ENCODE results near the gene ZNF839.
"Not testable (repeated sequence)": the region's sequence is repeated elsewhere in the genome, so short reads cannot be mapped to it uniquely, and the experiment has no call there.

The ZNF839 gene

GRCh38 chr14:102317564-102318248 is 1.8 kb upstream of the ZNF839 start:
- no peak for TF ChIP-seq JUND (IDR thresholded peaks at IDR 0.05; ENCODE audit: low read depth)
- DNase-seq (ENCODE audit: low read depth in 1 of 2, low spot score in 1 of 2), result peak; percentile 40 to 85
- in situ Hi-C loops (cut with HindIII; ENCODE audit: low pct_unique_long_range_greater_than_20kb, low sequenced_read_pairs), result no loop called here

- no peak for DNase-seq (ENCODE audit: low read depth in 1 of 2, low spot score in 1 of 2)
- no peak for TF ChIP-seq JUND (IDR thresholded peaks at IDR 0.05; ENCODE audit: low read depth)
- in situ Hi-C loops (cut with HindIII; ENCODE audit: low pct_unique_long_range_greater_than_20kb, low sequenced_read_pairs), result no loop called here
Observed at GRCh38 chr14:102318781-102319276, 717 bp upstream of the ZNF839 start.

- peak; percentile 30 to 38 for DNase-seq (ENCODE audit: low read depth in 1 of 2, low spot score in 1 of 2)
- no peak for TF ChIP-seq JUND (IDR thresholded peaks at IDR 0.05; ENCODE audit: low read depth)
- in situ Hi-C loops (cut with HindIII; ENCODE audit: low pct_unique_long_range_greater_than_20kb, low sequenced_read_pairs), result no loop called here
Observed at GRCh38 chr14:102320033-102320660, 601 bp downstream of the ZNF839 start.

DNA sequence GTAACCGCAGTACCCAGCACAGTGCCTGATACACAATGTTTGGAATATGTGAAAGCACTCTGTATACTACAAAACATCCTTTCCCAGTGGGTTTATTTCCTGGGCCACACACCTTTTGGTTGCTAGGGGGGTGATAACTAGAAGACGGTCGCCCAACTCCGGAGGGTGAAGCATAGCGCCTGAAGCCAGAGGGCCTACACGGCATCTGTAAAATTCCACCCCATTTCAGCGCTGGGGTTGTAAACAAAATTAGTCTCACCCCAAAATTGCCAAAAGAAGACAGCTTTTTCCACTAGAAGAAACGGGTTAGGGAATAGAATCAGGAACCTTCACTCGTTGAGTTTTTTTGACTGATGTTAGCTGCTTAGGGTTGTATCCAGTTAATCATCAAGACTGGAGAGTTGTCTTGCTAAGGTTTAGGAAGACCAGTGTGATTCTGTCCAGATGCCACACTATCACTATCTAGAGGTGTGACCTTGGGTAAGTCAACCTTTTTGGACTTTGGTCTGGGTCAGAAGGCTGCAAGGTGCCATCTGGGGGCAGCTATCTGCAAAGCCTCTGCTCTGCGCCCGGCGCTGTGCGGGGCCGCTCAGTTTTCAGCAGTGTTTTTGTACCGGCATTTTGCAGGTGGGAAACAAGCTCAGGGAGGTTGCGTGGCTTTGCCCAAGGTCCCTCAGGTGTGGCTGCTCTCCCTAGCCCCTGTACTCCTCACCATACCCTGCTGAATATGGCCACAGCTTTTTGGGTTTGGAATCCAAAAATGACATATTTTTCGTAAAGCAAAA is 1.3 kb downstream of the ZNF839 start:
- TF ChIP-seq JUND (IDR thresholded peaks at IDR 0.05; ENCODE audit: low read depth), result no peak
- DNase-seq (ENCODE audit: low read depth in 1 of 2, low spot score in 1 of 2), result no peak
- in situ Hi-C loops (cut with HindIII; ENCODE audit: low pct_unique_long_range_greater_than_20kb, low sequenced_read_pairs), result no loop called here

DNA sequence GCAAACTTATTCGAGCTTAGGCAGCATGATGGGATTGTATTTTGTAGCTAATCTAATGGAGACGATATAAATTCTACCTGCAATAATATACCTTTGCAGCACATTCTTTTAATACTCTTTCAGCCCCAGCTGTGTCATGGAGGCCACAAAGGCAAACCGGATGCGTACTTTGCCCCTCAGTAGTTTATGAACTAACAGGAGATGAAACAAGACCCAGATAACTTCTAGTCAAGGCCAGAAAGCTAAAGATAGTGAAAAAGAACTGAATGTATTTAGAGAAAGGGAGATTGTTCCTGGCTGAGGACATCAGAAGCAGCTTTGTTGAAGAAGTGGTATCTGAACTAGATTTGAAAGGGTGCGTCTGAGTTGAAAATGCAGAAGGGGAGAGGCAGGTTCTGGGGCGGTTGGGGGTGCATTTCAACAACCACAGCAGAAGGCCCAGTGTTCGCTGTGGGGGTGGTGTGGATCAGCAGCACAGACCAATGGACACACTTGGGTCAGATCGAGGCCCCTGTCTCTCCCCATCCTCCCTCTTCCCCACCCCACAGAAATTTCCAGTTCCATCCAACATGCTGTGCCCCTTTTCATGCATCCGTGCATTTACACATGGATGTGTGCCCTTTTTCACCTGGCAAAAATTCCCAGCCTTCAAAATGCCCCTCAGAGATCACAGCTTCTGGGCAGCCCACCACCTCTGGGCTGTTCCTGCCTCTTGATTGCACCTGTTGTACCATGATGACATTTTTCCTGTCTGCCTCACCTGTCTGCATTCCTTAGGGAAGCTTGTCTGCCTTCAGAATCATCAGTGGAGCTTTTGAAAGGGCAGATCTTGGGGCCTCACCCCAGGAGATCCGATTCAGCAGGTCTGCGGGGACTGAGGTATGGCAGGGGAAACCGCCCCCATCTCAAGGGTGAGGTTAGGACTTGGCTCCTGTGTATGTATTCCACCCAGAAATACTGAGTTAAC is 2.2 kb downstream of the ZNF839 start:
- TF ChIP-seq JUND (IDR thresholded peaks at IDR 0.05; ENCODE audit: low read depth), result no peak
- DNase-seq (ENCODE audit: low read depth in 1 of 2, low spot score in 1 of 2), result no peak
- in situ Hi-C loops (cut with HindIII; ENCODE audit: low pct_unique_long_range_greater_than_20kb, low sequenced_read_pairs), result no loop called here

DNA sequence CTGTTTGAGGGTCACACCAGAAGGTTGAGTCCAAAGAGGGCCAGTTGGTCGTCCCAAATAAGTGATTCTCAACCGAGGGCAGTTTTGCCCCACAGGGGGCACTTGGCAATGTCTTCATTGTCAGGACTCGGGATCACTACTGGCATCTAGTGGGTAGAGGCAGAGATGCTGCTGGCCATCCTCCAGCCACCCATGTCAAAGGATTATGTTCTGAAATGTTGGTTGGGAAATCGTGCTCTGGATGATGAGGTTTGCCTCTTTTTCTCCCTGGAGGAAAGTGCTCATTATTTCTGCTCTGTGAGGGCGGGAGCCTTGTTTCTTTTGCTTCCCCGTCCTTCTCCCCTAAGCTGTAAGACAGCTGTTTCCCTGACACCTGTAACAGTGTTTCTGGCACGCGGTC is 3.6 kb downstream of the ZNF839 start:
- peak; percentile 45 to 85 for DNase-seq (ENCODE audit: low read depth in 1 of 2, low spot score in 1 of 2)
- no peak for TF ChIP-seq JUND (IDR thresholded peaks at IDR 0.05; ENCODE audit: low read depth)
- in situ Hi-C loops (cut with HindIII; ENCODE audit: low pct_unique_long_range_greater_than_20kb, low sequenced_read_pairs), result no loop called here

DNA sequence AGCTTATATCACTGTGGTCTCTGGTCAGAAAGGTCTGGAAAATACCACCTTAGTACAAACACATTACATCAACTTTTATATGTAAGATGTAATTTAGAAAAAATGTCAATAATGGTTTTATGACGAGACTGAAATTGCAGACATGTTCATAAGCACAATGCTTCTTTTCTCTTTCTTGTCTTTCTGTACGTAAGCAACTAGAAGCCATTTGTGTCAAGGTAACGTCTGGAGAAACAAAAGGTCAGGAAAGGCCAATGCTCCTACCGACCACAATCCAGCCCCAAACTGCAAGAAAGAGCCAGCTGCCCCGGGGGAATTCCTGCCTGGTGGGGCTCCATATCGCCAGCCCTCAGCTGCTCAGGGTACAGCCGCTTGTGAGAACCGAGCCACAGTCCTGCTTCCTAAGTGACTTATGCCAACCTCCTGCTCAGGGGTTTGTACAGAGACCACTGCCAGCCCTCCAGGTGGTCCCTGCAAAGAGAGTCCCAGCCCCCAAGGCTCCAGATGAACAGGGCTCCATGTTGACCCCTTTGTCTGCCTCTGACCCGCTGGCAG is 6.3 kb downstream of the ZNF839 start:
- in situ Hi-C loops (cut with HindIII; ENCODE audit: low pct_unique_long_range_greater_than_20kb, low sequenced_read_pairs), result no loop called here
- no peak for DNase-seq (ENCODE audit: low read depth in 1 of 2, low spot score in 1 of 2)
- TF ChIP-seq JUND (IDR thresholded peaks at IDR 0.05; ENCODE audit: low read depth), result no peak

DNA sequence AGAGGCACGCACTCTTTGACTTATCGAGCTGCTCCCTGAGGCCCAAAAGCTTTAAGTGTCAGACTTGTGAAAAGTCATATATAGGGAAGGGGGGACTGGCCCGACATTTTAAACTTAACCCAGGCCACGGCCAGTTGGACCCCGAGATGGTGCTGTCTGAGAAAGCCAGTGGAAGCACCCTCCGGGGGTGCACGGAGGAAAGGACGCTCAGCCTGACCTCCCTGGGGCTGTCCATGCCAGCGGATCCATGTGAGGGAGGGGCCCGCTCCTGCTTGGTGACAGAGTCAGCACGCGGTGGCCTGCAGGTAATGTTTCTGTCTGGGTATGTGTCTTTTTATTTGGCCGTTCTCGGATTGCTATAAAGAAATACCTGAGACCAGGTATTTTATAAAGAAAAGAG is 7.0 kb downstream of the ZNF839 start:
- no peak for DNase-seq (ENCODE audit: low read depth in 1 of 2, low spot score in 1 of 2)
- in situ Hi-C loops (cut with HindIII; ENCODE audit: low pct_unique_long_range_greater_than_20kb, low sequenced_read_pairs), result no loop called here
- TF ChIP-seq JUND (IDR thresholded peaks at IDR 0.05; ENCODE audit: low read depth), result no peak

GRCh38 chr14:102329381-102329780 is 9.8 kb downstream of the ZNF839 start:
- in situ Hi-C loops (cut with HindIII; ENCODE audit: low pct_unique_long_range_greater_than_20kb, low sequenced_read_pairs); DNase-seq (ENCODE audit: low read depth in 1 of 2, low spot score in 1 of 2): not testable (repeated sequence)

- in situ Hi-C loops (cut with HindIII; ENCODE audit: low pct_unique_long_range_greater_than_20kb, low sequenced_read_pairs), result no loop called here
- no peak for TF ChIP-seq JUND (IDR thresholded peaks at IDR 0.05; ENCODE audit: low read depth)
- DNase-seq (ENCODE audit: low read depth in 1 of 2, low spot score in 1 of 2), result no peak
Observed at GRCh38 chr14:102330806-102331205, 11.3 kb downstream of the ZNF839 start.

DNA sequence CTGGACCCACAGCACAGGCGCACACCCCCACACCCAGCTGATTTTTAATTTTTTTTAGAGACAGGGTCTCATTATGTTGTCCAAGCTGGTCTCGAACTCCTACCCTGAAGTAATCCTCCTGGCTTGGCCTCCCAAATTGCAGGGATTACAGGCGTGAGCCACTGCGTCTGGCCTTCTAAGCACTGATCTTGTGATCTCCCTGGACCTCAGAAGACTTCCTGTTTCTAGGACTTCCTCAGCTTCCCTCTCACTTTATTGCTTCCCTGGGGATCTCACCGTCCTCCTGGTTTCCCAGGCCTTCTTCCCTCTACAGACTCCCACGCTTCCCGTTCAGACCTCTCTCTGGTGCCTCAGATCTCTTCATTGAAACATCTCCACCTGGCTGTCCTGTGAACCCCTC is 13.8 kb downstream of the ZNF839 start:
- in situ Hi-C loops (cut with HindIII; ENCODE audit: low pct_unique_long_range_greater_than_20kb, low sequenced_read_pairs), result no loop called here
- no peak for TF ChIP-seq JUND (IDR thresholded peaks at IDR 0.05; ENCODE audit: low read depth)
- DNase-seq (ENCODE audit: low read depth in 1 of 2, low spot score in 1 of 2), result no peak
